NCI-H510A treated with DMSO at 0.1 percent for 48 hours (cell line): Measurements from ENCODE around the gene LARGE1.
A peak's percentile ranks its signal among the peaks of the same experiment; 100 is the strongest.

Experiments
- DNase-seq: peaks from one replicate; lab custom pipeline; 2025; lab: John Stamatoyannopoulos, UW

LARGE1 gene

DNA sequence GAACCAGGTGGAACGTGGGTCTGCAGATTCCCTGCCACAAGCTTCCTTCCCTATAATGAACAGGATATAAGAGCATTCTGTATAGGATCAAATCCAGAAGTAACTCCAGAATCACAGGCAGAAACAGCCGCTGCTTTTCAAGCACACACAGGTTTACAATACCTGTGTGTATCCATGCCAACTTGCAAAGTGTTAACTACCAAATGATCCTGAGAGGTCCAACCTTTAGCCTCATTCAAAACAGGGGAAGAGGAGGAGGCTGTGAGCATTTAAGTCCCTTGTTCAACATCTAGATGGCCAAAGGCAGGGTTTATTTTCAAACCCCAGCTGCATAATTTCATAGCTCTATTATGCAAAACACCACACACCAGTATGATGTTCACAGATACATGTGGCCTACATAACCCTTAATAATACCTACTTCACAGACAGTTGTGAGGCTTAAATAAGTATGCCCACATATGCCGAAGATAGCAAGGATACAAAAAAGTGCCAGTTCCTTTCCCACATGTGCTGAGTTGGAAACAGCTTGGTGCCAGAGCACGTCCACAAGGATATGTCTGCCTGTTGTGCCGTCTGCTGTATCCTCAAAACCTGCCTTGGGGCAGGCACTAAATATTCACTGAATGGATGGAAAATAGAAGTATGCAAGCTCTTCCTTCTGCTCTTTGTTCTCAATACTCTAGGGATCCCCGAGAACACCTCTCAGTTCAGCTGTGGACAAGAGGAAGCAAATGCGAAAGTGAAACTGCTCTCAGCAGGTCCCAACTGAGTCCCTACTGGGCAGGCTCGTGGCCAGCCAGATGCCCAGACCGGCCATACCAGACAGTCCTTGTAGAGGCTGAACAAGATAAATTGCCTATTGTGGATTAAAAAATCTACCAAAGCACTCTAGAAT lies 66.8 kb downstream of the LARGE1 start:
- DNase-seq, result no peak

DNA sequence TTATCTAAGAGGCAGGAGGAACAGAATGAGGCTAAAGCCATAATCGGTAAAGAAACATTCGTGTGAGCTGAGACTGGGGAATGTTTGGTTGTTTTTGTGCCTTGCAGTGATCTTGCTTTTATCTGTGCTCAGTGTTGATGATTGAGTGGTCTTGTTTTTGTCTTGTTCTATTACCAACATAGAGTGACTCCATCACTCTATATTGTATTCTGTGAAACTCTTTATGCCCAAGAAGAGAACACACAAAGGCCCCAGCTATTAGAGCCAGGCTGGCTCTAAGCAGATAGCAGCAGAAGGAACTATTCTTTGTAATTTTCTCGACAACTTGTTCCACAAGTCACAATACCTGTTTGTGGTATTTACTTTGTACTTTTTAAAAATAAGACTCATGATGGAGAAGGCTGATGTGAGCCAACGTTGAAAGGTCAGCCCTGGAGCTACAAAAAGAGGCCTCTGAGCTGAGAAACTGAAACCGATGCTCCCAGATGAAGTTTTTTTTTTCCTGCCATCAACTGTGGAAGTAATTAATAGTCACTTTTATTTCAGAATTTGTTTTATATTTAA lies 68.4 kb downstream of the LARGE1 start:
- no peak for DNase-seq

DNA sequence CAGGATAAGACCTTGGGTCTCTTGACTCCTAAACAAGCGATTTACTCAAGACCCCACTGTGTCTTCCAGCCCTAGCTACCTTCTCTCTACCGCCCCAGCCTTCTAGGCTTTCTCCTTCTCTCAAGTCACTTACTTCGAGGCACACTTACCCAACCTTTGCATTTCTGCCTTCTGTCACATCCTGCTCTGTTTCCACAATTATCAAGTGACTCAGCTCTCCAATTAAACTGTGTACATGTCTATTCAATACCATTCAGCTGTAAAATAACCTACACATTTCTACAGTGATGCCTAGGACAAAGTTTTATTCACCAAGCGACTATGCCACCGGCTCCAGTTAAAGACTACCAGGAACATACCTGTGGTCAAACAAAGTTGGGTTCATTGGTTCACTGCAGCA lies 69.0 kb downstream of the LARGE1 start:
- DNase-seq, result no peak

DNA sequence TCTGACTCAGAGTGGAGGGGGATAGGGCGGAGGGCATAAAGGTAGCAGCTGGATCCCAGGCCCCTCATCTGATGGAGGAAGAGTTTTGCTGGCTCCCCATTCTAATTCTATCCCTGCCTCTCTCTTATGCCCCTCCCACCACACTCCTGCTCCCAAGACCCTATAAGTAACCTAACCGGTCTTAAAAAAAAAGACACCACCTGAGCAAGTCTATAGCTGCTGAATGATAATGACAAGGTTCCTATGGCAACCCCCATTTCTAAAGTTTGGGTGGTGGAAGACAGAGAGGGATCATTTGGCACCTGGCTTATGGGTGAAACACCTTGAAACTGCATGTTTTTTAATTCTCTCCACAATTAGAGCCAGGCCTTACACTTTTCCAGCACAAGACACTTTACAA lies 69.6 kb downstream of the LARGE1 start:
- DNase-seq, result no peak

DNA sequence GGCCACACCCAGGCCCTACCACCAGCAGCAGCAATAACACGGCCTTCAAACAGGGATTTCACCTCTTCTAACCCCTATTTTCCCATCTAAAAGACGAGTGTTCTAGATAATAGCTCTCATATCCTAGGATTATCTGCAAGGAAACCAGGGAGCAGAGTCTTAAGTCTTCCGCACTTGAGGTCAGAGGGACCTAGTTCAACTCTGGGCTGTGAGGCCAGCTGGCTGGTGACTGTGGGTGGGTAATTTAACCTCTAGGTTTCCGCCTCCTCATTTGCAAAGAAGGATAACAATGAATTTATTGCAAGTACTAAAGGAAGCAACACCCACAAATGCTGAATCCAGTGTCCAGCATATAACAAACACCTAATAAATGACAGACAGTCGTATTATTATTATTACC lies 70.1 kb downstream of the LARGE1 start:
- DNase-seq, result no peak

DNA sequence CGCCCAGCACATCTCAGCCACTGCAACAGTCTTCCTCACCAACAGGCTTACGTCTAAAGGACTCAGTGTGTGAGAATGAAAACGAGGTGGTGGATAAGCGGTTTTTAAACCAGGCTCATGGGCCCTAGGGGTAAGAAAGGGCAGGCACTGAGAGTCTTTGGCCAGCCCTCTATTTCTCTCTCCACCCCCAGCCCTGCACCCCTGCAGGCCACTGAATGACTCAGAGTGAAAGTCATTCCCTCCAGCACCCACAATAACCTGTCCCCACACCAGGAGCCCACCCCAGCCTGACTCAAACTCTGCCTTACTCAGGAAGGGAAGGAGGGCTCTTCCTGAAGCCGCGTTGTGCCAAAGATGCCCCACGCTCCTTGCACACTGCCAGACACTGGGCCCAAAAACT lies 72.0 kb downstream of the LARGE1 start:
- DNase-seq, result no peak

DNA sequence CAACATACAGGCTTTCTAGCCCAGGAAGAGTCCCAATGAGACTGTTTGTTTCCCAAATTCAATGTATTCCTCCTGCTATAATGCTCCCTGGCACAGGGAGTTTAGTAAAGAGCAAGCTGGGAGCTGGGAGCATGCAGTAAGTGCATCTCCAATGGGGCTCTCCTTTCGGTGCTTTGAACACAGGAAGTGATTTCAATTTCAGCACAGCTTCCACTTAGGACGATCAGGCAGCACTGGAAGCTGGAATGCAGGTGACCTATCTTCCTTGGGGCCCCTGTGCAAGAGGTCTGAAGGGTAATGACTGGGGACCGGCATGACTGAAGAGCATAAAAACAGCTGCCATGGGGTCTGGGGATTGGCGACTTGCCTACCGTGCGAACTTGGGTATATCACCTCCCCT lies 76.0 kb downstream of the LARGE1 start:
- DNase-seq, result peak; percentile 44

DNA sequence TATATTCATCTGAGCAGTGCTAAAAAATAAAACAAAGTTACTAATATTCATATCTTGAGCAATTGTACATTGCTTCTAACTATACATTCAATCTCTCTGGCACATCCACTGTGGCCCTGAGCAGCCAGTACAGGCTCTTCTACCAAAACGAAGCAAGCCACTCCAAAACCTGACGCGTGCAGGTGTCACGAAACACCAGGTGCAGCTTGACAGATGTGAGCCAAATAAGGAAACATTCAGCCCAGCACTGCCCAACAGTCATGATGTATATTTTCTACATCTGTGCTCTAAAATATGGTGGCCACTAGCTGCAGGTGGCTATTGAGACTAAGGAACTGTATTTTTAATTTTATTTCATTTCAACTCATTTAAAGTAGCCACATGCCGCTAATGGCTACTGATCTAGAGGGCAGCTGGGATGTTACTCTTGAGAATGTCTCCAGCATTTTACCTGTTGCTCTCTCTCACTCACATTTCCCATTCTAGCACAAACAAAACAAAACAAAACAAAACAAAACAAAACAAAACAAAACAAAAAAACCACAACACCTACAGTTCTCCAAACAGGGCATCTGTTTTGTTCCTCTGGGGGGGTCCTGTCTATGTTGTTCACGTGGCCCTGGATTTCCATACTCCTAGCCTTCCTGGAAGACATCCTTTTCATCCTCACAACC lies 77.7 kb downstream of the LARGE1 start:
- DNase-seq, result peak; percentile 73

DNA sequence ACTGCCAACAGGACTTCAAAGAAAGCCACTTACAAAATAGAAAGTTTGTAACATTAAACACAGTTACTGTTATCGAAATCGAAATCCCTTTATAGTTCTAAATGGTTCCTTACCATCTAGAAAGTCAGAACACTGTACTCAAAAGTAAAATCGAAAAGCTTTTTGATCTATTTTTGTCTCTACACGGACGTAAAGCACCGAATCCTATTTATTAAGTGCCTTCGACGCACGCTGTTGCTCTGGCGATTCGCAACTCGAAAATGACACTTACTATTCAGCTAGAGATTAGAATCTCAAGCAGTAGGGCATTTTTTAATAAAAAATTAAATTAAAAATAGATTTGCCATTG lies 78.3 kb downstream of the LARGE1 start:
- DNase-seq, result no peak

DNA sequence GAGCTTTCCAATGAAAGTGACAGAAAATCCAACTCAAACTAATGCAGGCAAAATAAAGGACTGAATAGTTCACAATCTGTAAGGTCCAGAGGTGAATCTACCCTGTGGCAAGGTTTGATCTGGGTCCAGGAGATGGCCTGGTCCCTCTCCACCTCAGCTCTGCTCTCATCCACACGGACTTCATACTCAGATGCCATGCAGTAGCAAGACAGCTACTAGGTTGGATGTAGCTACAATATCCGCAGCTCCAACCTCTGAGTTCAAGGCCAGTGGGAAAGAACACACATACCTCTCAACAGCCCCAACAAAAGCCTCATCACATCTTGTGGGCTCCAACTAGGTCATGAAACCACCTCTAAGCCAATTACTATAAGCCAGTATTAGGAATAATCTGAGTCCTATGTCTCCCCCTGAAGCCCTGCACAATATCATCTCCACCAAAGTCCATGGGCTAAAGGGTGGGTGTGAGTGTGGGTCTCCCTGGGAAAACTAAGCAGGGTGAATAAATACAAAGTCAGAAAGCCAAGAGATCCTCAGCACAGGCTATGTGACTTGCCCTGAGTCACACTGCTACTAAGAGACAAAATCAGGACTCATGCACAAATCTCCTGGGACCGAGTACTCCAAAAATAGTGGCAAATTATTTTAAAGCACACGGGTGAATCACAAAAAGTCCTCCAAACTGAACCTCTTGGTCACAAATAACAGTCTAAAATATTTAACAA lies 78.8 kb downstream of the LARGE1 start:
- no peak for DNase-seq

DNA sequence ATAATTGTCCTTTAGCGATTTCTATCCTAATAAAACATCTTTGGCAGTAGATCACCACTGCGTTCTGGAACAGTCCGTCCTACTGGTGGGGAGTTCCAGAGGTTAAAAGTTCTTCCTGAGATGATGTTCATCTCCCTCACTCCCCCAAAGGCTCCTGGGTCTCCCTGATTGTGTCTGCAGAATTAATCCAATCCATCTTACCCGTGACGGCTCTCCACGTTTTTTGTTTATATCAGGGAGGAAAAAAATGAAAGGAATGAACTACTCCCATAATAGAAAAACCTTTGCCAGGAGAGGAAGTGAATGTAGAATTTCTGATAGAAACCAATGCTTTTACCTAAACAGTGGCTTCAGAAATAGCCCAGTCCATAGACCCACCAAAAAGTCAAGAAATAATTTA lies 81.6 kb downstream of the LARGE1 start:
- DNase-seq, result no peak

DNA sequence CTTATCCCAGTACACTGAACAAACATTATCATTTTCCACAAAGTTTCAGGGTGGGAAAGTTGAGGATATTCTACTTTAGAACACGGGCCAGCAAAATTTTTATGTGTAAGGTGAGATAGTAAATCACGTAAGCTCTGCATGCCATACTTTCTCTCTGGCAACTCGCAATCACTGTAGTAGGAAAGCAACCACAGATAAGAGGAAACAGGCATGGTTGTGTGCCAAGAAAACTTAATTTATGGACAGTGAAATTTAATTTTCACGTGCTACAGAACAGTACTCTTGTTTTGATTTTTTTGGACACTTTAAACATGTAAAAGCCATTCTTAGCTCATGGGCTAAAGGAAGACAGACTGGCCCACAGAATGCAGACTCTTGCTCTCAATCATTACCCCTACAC lies 82.5 kb downstream of the LARGE1 start:
- DNase-seq, result no peak

DNA sequence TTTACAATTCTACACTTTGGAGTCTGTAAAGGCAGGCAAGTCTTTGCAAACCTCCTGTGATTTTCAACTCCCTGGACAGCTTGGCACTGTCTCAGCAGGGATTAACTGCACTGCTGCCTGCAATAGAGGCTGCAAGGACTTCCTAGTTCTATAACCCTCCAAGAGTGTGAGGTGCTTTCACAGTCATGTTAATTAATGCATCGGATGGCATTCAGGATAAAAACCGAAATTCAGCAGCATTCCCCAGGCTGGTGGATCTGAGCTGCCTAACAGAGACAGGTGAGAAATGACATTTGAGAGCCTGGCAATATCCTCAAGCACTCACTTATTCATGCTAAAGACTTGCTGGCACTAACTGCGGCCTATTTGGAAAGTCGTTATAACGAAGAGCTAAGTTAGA lies 85.0 kb downstream of the LARGE1 start:
- no peak for DNase-seq

DNA sequence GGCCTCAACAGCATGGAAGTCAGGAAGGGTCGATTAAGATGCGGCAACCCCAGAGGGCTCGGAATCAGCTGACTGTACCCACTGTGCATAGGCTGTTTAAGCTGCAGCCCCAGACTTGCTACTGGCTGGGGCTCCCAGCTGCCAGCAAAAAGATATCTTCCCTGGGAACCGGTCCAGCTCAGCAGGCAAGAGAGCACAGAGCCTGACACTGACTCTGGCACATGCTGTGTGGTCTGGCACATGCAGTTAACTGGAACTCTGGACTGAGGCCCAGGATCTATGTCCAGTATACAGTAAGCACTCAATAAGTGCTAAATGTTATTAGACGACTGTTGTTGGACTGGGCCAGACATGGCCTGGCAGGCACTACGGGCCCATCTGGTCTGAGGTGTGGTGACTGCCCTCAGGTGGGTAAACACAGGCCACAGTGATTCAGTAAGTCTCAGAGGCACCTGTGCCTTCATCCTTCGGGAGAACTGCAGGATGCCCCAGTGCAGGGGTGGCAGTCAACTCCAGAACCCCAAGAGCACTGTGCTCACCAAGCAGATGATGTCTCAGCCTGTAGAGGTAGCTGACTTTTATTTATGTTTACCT lies 87.6 kb downstream of the LARGE1 start:
- DNase-seq, result no peak

DNA sequence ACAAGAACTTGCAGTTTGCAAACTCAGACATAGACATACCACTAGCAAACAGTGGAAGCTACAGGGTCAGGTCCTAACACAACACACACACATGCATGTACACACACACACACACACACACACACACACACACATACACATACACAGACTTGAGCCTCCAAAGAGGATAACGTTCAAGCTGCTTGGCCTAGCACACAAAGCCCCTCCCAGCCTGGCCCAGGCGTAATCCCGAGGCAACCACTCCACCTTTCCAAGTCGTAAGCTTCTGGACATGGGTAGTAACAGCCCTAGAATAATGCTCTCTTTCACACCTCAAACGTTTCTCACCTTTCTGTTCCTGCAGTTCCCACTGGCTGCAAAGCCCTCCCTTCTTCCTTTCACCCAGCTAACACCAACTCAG lies 88.6 kb downstream of the LARGE1 start:
- no peak for DNase-seq

DNA sequence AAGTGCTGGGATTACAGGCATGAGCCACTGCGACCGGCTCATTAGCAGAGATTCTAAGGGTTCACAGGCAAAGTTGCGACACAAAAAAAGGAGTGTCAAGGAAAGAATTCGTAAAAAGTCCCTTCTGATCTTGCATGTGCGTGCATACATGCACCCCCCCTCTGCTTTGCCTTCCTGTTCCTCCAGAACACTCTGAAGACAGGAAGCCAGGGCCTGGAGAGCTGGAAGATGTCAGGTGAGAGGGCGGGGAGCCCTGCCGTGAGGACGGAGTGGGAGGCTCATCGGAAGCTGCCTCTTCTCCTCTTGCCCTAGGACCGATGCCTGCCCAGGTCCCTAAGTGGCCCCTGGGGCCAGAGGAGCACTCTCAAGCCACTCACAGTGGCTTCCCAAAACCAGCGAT lies 89.1 kb downstream of the LARGE1 start:
- no peak for DNase-seq

DNA sequence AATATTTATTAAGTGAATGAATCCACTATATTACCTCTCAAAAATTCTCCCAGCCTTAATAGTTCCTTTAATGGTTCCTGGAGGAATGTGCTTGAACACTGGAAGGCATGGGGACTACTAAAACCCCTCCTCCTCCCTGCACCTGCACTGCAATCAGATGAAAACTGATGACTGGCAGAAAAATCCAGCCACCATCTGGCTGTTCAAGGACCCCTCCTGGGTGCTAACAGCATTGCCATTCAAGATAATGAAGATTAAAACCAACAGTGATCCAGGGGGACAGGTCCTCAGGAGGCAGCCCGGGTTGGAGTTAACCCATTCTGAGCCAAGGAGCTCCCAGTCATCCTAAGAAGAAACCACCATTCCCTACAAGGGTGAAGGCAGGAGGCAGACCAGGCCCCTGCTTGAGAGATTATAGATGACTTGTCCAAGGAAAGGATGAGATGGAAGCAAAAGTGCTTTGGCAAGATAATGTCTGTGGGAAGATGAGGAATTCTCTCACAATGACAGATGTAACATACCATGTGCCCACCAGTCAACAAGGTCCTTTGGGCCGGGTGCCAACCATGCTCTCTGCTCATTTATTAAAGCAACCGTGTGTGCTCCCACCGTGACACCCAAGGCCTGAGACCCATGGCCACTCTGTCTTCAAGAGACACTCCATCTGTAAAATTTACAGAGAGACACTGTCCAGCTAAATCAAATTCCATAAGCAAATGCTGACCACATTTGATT lies 90.6 kb downstream of the LARGE1 start:
- no peak for DNase-seq

DNA sequence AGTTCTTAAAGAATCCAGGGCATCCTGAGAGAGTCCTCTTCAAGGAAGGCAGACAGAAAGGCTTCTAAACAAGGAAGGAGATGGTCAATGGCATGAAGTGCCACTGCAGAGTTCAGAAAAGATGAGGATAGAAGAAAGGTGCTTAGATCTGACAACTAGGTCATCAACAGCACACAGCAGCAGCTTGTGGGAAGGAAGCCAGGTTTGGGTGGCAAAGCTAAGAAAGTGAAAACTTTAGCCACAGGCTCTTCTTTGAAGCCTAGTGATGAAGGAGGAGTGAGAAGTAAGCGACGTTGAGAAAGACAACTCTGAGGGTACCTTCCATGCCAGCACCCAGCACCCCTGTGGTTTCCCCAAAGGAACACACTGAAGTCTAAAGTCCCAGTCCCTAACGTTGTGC lies 92.0 kb downstream of the LARGE1 start:
- DNase-seq, result no peak

DNA sequence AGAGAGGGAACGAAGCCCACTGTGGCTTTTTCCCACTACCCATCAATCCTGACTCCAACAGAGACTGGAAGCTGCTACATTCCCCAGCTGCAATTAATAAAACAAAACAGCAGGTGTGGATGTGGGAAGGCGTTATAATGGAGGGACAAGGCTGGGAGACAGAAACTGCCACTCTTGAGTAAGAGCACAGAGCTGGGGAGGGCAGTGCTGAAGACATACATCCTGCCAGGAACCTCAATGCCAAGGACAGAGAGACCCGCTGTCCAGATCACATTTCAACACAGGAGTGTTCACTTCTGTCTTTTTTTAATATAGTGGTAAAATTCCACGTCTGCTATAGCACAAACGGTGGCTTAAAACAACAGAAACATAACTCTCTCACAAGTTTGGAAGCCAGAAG lies 94.5 kb downstream of the LARGE1 start:
- no peak for DNase-seq

DNA sequence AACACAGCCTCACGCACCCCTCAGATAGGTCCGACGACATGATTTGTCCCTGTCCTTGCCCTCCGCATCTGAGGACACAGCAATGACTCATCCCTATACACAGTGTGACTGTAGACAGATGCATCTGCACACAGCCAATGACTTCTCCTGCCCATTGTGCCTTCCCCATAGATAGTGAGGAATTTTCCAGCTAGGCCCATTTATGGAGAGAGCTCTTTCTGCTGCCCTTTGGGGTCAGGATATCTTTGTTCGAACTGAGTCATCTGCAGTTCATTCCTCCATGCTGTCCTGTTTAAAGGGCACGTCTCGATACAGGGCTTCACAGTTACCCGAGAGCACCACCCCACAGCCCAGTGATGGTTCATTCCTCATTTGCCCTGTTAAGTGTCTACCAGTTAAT lies 96.7 kb downstream of the LARGE1 start:
- no peak for DNase-seq

DNA sequence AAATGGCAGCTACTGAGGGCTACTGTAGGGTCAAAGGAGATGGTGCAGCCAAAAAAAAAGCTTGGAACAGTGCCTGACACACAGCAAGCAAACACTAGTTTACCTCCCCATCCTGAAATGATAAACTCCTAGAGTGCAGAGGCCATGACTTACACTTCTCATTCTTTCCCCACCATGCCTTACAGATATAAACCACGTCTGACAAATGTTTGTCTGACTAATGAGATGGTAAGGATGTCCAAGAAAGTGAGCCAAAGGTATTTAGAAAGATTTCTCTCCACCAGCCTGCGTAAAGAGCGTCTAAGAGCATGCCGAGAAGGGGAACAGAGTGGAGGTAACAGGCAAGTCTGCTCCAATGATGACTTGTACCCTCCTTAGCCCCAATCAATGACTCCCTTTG lies 99.0 kb downstream of the LARGE1 start:
- DNase-seq, result no peak

DNA sequence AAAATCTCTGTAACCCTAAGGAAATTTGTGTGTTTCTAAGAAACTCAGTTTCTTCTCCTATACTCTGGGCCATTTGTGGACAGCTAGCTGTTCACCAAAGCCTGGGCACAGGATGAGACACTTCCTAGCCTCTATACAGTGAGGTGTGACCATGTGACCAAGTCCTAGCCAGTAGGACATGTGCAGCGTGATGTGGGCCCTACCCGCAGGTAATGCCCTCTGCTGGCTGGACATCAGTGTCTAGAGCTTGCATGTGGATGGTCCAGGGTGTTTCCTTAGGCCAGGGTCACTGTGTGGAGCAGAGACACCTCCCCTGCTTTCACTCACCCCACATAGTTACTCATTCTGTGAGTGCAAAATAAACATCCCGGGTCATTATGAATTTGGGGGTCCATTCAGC lies 100.5 kb downstream of the LARGE1 start:
- DNase-seq, result no peak
